ENCODE results near the gene CBY2.

CBY2 gene

GRCh38 chr13:45763419-45763818, 61.3 kb downstream of the CBY2 start:
- DNase-seq (ENCODE audit: low read depth) = no peak
- no peak overlapping the region for H3K4me3 ChIP-seq (replicated peaks; ENCODE audit: low read depth, low read length)
- TF ChIP-seq CTCF (IDR thresholded peaks at IDR 0.05; ENCODE audit: low read length, missing control alignments) = no peak
